Hepatocyte (in vitro differentiated cells): Measurements from ENCODE around the gene C5orf22. TPM values are rescaled to one million over a fixed set of nuclear protein-coding genes. Genes with fewer than 3 reads are reported as not detected.
"Not testable (repeated sequence)": the region's sequence is repeated elsewhere in the genome, so short reads cannot be mapped to it uniquely, and the experiment has no call there.

ENCODE experiments used
- DNase-seq: peaks from one replicate; pipeline ENCODE4 v3.0.0-alpha.2; 2016; ENCODE audit warnings: low spot score
- H2AFZ ChIP-seq: fragments of 200-600 bp; sonication (generic); 2 replicates; pipeline ENCODE4 v1.6.0; 2016; ENCODE audit warnings: antibody characterized with exemption, mild to moderate bottlenecking
- H3K27ac ChIP-seq: fragments of 200-600 bp; sonication (generic); 2 replicates; pipeline ENCODE4 v1.5.1; 2016; ENCODE audit warnings: mild to moderate bottlenecking
- H3K27me3 ChIP-seq: fragments of 200-600 bp; sonication (generic); 2 replicates; pipeline ENCODE4 v1.6.1; 2016
- H3K36me3 ChIP-seq: fragments of 200-600 bp; sonication (generic); replicated peaks from 2 replicates; pipeline ENCODE4 v1.5.1; 2016; ENCODE audit warnings: low read depth; ENCODE audit not compliant: insufficient read depth
- H3K4me1 ChIP-seq: fragments of 200-600 bp; sonication (generic); 2 replicates; pipeline ENCODE4 v1.5.1; 2016; ENCODE audit warnings: mild to moderate bottlenecking, moderate library complexity; ENCODE audit not compliant: insufficient read depth
- H3K4me2 ChIP-seq: fragments of 200-600 bp; sonication (generic); 2 replicates; pipeline ENCODE4 v1.6.0; 2016
- H3K4me3 ChIP-seq: fragments of 200-600 bp; sonication (generic); 2 replicates; pipeline ENCODE4 v1.5.1; 2016; ENCODE audit warnings: mild to moderate bottlenecking
- H3K79me2 ChIP-seq: fragments of 200-600 bp; sonication (generic); 2 replicates; pipeline ENCODE4 v1.6.0; 2017; ENCODE audit warnings: mild to moderate bottlenecking
- H3K9me2 ChIP-seq: fragments of 200-600 bp; sonication (generic); replicated peaks from 2 replicates; pipeline ENCODE4 v1.6.0; 2017; ENCODE audit warnings: mild to moderate bottlenecking; ENCODE audit not compliant: insufficient read depth
- H3K9me3 ChIP-seq: fragments of 200-600 bp; sonication (generic); 2 replicates; pipeline ENCODE4 v1.5.1; 2016; ENCODE audit warnings: low read depth, mild to moderate bottlenecking
- H4K20me1 ChIP-seq: fragments of 200-600 bp; sonication (generic); 2 replicates; pipeline ENCODE4 v1.6.0; 2016; ENCODE audit warnings: mild to moderate bottlenecking; ENCODE audit not compliant: insufficient read depth, poor library complexity, severe bottlenecking
- EZH2 ChIP-seq: fragments of 200-600 bp; sonication (generic); IDR thresholded peaks from 2 replicates; pipeline ENCODE4 v1.6.1; 2016; ENCODE audit warnings: antibody characterized with exemption, mild to moderate bottlenecking, borderline replicate concordance
- EZH2phosphoT487 ChIP-seq: fragments of 200-600 bp; sonication (generic); IDR thresholded peaks from one replicate; pipeline ENCODE4 v1.6.1; 2018; ENCODE audit warnings: antibody characterized with exemption, mild to moderate bottlenecking, low read depth, moderate library complexity; ENCODE audit not compliant: unreplicated experiment, severe bottlenecking
- WGBS: methylation state at CpG from one replicate; pipeline ENCODE4 v1.1.6; 2016; ENCODE audit warnings: low lambda C conversion rate; ENCODE audit errors: missing lambda C conversion rate; 5-methylcytosine and 5-hydroxymethylcytosine counted together
- polyA plus RNA-seq: library from polyadenylated mRNA; unstranded; fragments of >200 nt; fragmentation: Nextera tagmentation; extraction: Ambion mirVana; gene quantifications from 2 replicates; pipeline ENCODE4 v1.2.1, GENCODE V29; 2016
- total RNA-seq: library from RNA; depleted of rRNA; stranded (reverse); fragments of >200 nt; gene quantifications from 2 replicates; pipeline ENCODE4 v1.2.3, GENCODE V29; 2014
- TF ChIP-seq, protein P1 (sequence below): fragments of 200-600 bp; sonication (generic); IDR thresholded peaks from 2 replicates; pipeline ENCODE4 v1.5.1; 2016; ENCODE audit warnings: antibody characterized with exemption, mild to moderate bottlenecking; ENCODE audit not compliant: poor library complexity

Gene C5orf22
- total and polyA plus RNA-seq, 2 experiments from 2014 or later, result 15.3 to 15.8 TPM

GRCh38 chr5:31593665-31594064 lies 61.6 kb downstream of the C5orf22 start:
- no peak overlapping the region for H3K27ac ChIP-seq
- DNase-seq, result no peak
- H3K9me2 ChIP-seq, result no peaks in the 10 kb centered on the region
- H3K36me3 ChIP-seq, result no peaks in the 10 kb centered on the region
- 77% methylated on average over 3 of the region's 3 CpGs for WGBS
- TF ChIP-seq EZH2phosphoT487 (no peak), EZH2 (no peak)
- TF ChIP-seq, protein P1, sequence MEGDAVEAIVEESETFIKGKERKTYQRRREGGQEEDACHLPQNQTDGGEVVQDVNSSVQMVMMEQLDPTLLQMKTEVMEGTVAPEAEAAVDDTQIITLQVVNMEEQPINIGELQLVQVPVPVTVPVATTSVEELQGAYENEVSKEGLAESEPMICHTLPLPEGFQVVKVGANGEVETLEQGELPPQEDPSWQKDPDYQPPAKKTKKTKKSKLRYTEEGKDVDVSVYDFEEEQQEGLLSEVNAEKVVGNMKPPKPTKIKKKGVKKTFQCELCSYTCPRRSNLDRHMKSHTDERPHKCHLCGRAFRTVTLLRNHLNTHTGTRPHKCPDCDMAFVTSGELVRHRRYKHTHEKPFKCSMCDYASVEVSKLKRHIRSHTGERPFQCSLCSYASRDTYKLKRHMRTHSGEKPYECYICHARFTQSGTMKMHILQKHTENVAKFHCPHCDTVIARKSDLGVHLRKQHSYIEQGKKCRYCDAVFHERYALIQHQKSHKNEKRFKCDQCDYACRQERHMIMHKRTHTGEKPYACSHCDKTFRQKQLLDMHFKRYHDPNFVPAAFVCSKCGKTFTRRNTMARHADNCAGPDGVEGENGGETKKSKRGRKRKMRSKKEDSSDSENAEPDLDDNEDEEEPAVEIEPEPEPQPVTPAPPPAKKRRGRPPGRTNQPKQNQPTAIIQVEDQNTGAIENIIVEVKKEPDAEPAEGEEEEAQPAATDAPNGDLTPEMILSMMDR, result no peak
- no peaks in the 10 kb centered on the region for H3K79me2 ChIP-seq
- no peaks in the 10 kb centered on the region for H3K27me3 ChIP-seq
- no peaks in the 10 kb centered on the region for H4K20me1 ChIP-seq
- H3K9me3 ChIP-seq, result no peaks in the 10 kb centered on the region
- H3K4me3 ChIP-seq, result no peak overlapping the region
- H3K4me2 ChIP-seq, result no peak overlapping the region
- H3K4me1 ChIP-seq, result no peaks in the 10 kb centered on the region
- H2AFZ ChIP-seq, result no peak overlapping the region

GRCh38 chr5:31596354-31596753 lies 64.3 kb downstream of the C5orf22 start:
- DNase-seq, result no peak
- 84% methylated on average over 1 of the region's 1 CpG for WGBS
- TF ChIP-seq, protein P1, result no peak
- TF ChIP-seq EZH2 (no peak), EZH2phosphoT487 (no peak)

GRCh38 chr5:31598640-31599611 lies 66.8 kb downstream of the C5orf22 start:
- H3K79me2 ChIP-seq, result no peaks in the 10 kb centered on the region
- no peaks in the 10 kb centered on the region for H3K9me2 ChIP-seq
- no peak overlapping the region for H3K4me2 ChIP-seq
- H4K20me1 ChIP-seq, result no peaks in the 10 kb centered on the region
- no peak overlapping the region for H3K27ac ChIP-seq
- WGBS, result 88% methylated on average over 5 of the region's 5 CpGs
- DNase-seq, result no peak
- no peak overlapping the region for H3K4me3 ChIP-seq
- H3K9me3 ChIP-seq, result no peaks in the 10 kb centered on the region
- no peaks in the 10 kb centered on the region for H3K4me1 ChIP-seq
- no peaks in the 10 kb centered on the region for H3K27me3 ChIP-seq
- TF ChIP-seq, protein P1, result no peak
- TF ChIP-seq EZH2phosphoT487 (no peak), EZH2 (no peak)
- no peak overlapping the region for H2AFZ ChIP-seq
- H3K36me3 ChIP-seq, result no peaks in the 10 kb centered on the region

More at GRCh38 chr5:31596354-31596753, 64.3 kb downstream of the C5orf22 start:
- H3K9me2 ChIP-seq, result no peaks in the 10 kb centered on the region
- H3K4me1 ChIP-seq, result no peaks in the 10 kb centered on the region
- no peak overlapping the region for H3K4me2 ChIP-seq
- no peak overlapping the region for H3K4me3 ChIP-seq
- no peaks in the 10 kb centered on the region for H4K20me1 ChIP-seq
- no peaks in the 10 kb centered on the region for H3K36me3 ChIP-seq
- H3K27ac ChIP-seq, result no peak overlapping the region
- no peaks in the 10 kb centered on the region for H3K9me3 ChIP-seq
- H3K79me2 ChIP-seq, result no peaks in the 10 kb centered on the region
- H2AFZ ChIP-seq, result no peak overlapping the region
- H3K27me3 ChIP-seq, result no peaks in the 10 kb centered on the region

DNA sequence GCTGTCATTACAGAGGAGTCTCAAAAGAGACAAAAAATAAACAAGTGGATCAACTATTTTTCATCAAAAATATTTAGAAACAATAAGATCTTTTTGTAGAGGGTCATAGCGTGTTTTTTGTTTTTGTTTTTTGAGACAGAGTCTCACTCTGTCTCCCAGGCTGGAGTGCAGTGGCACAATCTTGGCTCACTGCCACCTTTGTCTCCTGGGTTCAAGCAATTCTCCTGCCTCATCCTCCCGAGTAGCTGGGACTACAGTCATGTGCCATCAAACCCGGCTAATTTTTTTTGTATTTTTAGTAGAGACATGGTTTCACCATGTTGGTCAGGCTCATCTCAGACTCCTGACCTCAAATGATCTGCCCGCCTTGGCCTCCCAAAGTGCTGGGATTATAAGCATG lies 70.2 kb downstream of the C5orf22 start:
- not testable (repeated sequence) for H3K4me3 ChIP-seq, H3K9me3 ChIP-seq, H3K4me1 ChIP-seq, H4K20me1 ChIP-seq, H3K9me2 ChIP-seq, H3K79me2 ChIP-seq, H3K27me3 ChIP-seq, H3K36me3 ChIP-seq, H2AFZ ChIP-seq, H3K4me2 ChIP-seq, H3K27ac ChIP-seq, DNase-seq
- 93% methylated on average over 4 of the region's 4 CpGs for WGBS
